Transverse colon (tissue), 3 donors: ENCODE measurements around the gene PMS1.

Source experiments
- POLR2A ChIP-seq: fragments of 450-650 bp; IDR thresholded peaks from one replicate; pipeline ENCODE4 v1.6.1; 2016; ENCODE audit warnings: antibody characterized with exemption, mild to moderate bottlenecking, moderate library complexity
- TF ChIP-seq, protein P1 (sequence below), 5 experiments: fragments of 200-600 bp in 3 of 5; fragments of 450-650 bp in 2 of 5; sonication (generic) in 3 of 5; IDR thresholded peaks; 1 replicate in 2 of 5; 2 replicates in 3 of 5; pipeline ENCODE4 v1.5.1; 2016 to 2017; ENCODE audit warnings: antibody characterized with exemption in 5 of 5, inconsistent platforms in 3 of 5, mild to moderate bottlenecking in 2 of 5, moderate library complexity in 1 of 5

DNA sequence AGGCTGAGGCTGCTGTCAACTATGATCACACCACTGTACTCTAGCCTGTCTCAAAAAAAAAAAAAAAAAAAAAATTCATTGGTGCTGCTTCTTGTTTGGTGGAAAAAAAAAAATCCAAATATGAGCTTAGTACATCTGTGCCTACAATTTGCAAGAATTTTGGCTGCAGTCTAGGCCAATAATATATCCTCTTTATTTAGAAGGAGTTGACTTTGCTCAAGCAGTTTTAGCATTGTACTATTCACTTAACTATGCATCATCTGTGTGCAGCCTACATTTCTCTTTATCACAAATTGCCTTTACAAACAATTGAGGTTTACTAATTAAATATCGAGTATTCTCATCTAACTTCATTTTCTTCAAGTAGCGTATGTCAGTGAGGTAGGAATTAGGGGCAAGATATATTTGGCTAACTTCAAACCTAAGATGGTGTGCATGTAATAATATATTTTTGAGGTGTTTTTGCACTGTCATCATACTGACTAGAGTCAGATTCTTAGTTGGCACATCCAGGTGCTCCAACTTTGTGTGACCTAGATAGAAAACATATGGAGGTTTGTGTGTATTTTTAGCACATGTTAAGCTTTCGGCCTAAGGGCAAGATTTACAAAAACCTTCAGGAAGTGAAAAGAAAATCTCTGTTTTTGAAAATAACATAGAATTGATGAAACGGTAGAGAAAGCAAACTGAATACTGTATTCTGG is 51.8 kb downstream of the PMS1 start:
- TF ChIP-seq POLR2A: no peak
- TF ChIP-seq, protein P1, sequence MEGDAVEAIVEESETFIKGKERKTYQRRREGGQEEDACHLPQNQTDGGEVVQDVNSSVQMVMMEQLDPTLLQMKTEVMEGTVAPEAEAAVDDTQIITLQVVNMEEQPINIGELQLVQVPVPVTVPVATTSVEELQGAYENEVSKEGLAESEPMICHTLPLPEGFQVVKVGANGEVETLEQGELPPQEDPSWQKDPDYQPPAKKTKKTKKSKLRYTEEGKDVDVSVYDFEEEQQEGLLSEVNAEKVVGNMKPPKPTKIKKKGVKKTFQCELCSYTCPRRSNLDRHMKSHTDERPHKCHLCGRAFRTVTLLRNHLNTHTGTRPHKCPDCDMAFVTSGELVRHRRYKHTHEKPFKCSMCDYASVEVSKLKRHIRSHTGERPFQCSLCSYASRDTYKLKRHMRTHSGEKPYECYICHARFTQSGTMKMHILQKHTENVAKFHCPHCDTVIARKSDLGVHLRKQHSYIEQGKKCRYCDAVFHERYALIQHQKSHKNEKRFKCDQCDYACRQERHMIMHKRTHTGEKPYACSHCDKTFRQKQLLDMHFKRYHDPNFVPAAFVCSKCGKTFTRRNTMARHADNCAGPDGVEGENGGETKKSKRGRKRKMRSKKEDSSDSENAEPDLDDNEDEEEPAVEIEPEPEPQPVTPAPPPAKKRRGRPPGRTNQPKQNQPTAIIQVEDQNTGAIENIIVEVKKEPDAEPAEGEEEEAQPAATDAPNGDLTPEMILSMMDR (IDR thresholded peaks at IDR 0.05): no peak
